GM21576 (cell line): ENCODE data around the gene STK39.

ENCODE experiments used
- ATAC-seq: cut with Tn5 transposase; IDR thresholded peaks from one replicate; pipeline ENCODE4 v1.9.1; 2021; ENCODE audit warnings: mild to moderate bottlenecking, moderate library complexity; ENCODE audit not compliant: unreplicated experiment

STK39 gene

DNA sequence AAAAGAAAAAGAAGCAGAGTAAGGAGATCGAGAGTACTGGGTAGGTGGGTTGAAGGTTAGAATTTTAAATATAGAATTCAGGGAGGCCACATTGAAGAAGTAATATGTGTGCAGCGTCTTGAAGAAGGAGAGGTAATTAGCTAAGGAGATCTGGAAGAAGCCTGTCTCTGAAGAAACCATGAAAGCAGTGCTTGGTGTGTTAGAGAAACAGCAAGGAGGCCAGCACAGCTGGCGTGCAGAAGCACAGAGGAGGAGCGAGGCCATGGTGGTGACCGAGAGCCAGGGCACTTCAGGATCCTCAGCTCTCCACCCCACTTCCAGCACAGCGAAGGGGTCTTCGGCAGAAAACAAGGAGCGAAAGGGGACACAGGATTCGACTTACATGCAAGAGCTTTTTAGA lies 305.8 kb downstream of the STK39 start:
- no peak for ATAC-seq

GRCh38 chr2:167940734-167941507 lies 306.5 kb downstream of the STK39 start:
- ATAC-seq = no peak

- ATAC-seq = no peak
Observed at GRCh38 chr2:167940346-167940725, 307.1 kb downstream of the STK39 start.

- no peak for ATAC-seq
Observed at GRCh38 chr2:167939514-167940345, 307.7 kb downstream of the STK39 start.

GRCh38 chr2:167937403-167937802 lies 310.0 kb downstream of the STK39 start:
- no peak for ATAC-seq

GRCh38 chr2:167935803-167936110 lies 311.6 kb downstream of the STK39 start:
- no peak for ATAC-seq

DNA sequence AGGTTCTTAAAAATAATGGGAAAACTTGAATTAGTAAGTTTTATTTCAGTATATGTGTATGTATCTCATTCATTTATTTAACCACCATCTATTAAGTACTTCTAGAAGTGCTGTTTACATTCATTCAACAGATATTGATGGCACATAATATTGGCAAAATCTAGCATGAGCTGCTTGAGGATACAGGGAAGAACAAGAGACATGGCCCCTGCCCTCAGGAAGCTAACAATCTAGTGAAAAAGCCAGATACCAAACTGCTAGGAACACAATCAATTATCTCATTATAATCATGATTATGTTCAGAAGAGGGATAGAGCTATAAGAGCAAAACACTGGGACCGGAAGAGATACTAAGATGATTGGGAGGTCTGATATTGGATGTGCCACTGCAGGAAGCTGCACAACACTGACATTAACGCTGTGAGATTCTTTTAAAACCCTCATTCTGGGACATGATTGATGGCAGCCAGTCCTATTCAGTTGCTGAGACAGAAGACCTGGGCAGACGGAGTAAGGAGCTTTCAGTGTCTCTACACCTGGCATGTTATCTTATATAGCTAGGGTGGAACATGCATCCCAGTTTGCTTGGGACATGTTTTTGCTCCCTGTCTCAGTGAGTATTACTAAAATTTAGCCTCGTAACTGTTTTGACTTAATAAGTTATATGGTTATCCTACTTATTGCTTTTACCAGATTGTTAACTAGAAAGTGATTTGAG lies 314.1 kb downstream of the STK39 start:
- ATAC-seq = no peak

- no peak for ATAC-seq
Observed at GRCh38 chr2:167932123-167932693, 315.2 kb downstream of the STK39 start.

GRCh38 chr2:167929484-167929883 lies 317.9 kb downstream of the STK39 start:
- no peak for ATAC-seq

DNA sequence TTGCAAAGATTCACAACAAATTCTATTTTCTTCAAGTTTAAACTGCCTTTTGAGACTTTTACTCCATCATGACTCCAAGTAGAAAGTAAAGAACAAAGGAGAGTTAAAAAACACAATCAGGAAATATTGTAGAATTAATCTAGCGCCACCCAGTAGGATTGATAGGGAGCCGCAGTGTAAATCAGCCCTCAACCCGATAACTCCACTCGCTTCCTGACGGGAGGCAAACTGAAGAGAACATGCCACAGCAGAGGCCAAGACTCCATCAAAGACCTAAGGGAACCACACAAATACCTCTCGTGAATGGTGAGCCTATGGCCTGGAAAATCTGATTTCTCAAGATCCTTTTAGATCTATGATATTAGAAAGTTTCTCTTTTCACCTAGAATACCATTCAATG lies 319.0 kb downstream of the STK39 start:
- no peak for ATAC-seq

DNA sequence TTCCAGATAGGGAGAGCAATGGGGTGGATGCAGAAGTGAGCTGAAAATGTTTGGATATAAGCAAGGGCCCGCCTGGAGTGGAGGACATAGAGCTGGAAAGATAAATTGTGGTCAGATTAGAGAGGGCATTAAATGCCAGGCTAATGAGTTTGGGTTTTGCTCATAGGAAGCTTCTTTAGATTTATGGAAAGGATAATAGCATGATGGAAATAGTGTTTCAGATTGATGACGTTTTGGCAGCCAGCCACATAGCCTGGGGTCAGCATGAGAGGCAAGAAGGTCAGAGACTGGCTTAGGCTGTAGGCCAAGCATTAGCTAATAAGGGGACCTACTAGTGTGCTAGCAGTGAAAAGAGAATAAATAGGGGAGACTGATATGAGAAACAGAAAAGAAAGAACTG lies 321.6 kb downstream of the STK39 start:
- no peak for ATAC-seq

DNA sequence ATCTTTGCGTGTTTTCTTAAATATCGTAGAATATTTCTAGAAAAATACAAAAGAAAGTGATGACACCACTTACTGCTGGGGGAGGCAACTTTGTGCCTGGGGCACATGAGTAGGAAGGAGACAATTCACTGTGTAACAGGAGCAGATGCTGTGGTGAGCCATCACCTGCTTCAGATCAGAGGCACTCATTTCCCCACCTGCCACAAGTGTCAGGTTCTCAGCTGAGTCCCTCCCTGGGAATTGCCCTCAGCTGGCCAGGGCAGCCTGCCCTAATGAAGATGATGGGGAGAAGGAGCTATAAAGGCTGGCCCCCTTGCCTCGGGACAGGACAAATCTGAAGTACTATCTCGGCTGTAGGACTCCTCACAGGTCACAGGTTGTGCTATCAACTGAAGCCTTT lies 322.8 kb downstream of the STK39 start:
- ATAC-seq = no peak

GRCh38 chr2:167916756-167917155 lies 330.6 kb downstream of the STK39 start:
- no peak for ATAC-seq

- no peak for ATAC-seq
Observed at GRCh38 chr2:167914969-167915368, 332.4 kb downstream of the STK39 start.

GRCh38 chr2:167908786-167909185 lies 338.6 kb downstream of the STK39 start:
- no peak for ATAC-seq

DNA sequence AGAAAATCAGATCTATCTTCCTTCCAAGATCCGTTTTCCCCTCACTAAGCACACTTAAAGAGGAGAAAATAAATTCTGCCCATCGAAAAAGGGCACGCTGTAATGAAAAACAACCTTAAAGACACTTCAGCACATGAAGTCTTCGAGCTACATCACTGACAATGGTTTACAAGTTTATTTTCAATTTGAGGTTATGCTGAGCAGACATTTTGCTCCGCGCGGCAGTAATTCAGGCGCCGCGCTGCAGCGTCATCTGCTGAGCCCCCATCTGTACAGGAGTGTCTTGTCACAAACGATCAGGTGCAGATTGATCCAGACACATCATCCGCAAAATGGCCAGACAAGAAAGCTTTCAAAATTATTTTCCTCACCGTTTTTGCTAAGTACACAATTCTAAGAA lies 341.7 kb downstream of the STK39 start:
- no peak for ATAC-seq
